ACC112 (cell line): ENCODE data around the gene NOTCH1.

ENCODE experiments used
- H2AFZ ChIP-seq: fragments of 200-600 bp; sonication (generic); one replicate; pipeline ENCODE4 v1.6.0; 2017; ENCODE audit warnings: antibody characterized with exemption, low read length; ENCODE audit not compliant: unreplicated experiment
- H3K27ac ChIP-seq: fragments of 200-600 bp; sonication (generic); 2 replicates; pipeline ENCODE4 v1.5.1; 2014; ENCODE audit warnings: low read depth, mild to moderate bottlenecking, antibody characterized with exemption, low read length, moderate library complexity
- H3K27me3 ChIP-seq: fragments of 200-600 bp; sonication (generic); 2 replicates; pipeline ENCODE4 v1.6.1; 2014; ENCODE audit warnings: mild to moderate bottlenecking, antibody characterized with exemption, low read length, moderate library complexity, mixed read lengths; ENCODE audit not compliant: insufficient read depth
- H3K36me3 ChIP-seq: fragments of 200-600 bp; sonication (generic); 2 replicates; pipeline ENCODE4 v1.6.1; 2016; ENCODE audit warnings: mild to moderate bottlenecking, antibody characterized with exemption, low read length, moderate library complexity, mixed read lengths; ENCODE audit not compliant: insufficient read depth
- H3K4me1 ChIP-seq: fragments of 200-600 bp; sonication (generic); one replicate; pipeline ENCODE4 v1.6.1; 2016; ENCODE audit warnings: low read length, mixed read lengths; ENCODE audit not compliant: insufficient read depth, unreplicated experiment, control insufficient read depth
- H3K4me3 ChIP-seq: fragments of 200-600 bp; sonication (generic); 2 replicates; pipeline ENCODE4 v1.5.1; 2014; ENCODE audit warnings: mild to moderate bottlenecking, low read depth, low read length
- H3K79me2 ChIP-seq: fragments of 200-600 bp; sonication (generic); one replicate; pipeline ENCODE4 v1.6.0; 2016; ENCODE audit warnings: low read length; ENCODE audit not compliant: control insufficient read depth, unreplicated experiment, insufficient read depth

Gene NOTCH1

DNA sequence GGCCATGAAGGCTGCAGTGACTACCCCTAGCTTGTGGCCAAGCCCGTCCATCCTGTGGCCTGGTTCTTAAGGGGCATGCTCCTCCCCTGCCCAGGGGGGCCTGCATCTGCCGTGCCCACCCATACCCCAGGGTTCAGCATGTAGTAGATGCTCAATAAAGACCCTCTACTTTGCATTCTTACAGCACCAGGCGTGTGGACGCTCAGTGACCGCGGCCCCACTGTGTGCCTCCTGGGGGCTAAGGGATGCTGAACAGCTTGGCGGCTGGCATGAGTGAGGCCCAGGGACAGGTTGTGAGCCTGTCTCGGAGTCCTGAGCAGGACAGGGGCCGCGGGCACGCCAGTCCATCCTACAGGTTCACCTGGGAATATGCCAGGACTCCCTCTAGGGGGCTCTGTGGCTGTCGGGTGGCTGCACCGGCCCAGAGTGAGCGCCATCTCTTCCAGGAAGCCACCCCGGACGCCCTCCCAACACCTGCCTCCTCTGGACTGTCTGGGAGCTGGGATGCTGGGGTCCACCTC is 9.1 kb downstream of the NOTCH1 start:
- no peak overlapping the region for H3K27ac ChIP-seq
- peaks cover 7% of the 10 kb centered on the region for H3K4me1 ChIP-seq
- peaks cover 5% of the 10 kb centered on the region for H3K79me2 ChIP-seq
- H3K36me3 ChIP-seq = no peaks in the 10 kb centered on the region
- H2AFZ ChIP-seq = no peak overlapping the region
- no peak overlapping the region for H3K4me3 ChIP-seq
- H3K27me3 ChIP-seq = no peaks in the 10 kb centered on the region

DNA sequence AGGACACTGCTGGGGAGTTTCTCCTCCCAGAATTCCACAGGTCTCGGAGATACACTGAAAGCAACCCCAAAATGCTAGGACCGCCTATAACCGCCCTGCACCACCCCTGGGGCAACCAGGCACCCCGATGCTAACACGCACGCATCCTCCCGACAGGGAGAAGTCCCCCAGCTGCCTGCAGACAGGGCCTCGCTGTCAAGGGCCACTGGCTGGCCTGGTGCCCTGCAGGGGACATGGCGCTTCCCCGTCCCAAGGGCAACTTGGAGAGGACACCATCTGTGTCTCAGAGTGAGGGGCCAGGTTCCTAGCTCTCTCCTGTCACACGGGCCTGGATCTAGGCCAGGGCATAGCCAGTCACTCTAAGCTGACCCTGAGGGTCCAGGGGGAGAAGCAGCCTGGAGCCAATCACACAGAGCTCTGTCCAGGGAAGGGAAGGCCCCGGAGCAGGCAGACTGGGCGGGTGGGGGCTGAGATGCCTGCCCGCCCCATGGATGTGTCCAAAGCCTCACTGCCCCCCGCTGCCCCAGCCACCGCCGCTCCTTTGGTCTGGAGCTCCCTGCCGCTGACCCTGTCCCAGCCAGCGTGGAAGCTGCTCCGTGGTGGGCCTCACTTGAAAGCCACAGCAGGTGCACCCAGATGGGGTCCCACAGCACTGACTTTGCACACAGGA is 9.7 kb downstream of the NOTCH1 start:
- no peak overlapping the region for H3K27ac ChIP-seq
- no peak overlapping the region for H3K4me3 ChIP-seq
- no peaks in the 10 kb centered on the region for H3K27me3 ChIP-seq
- H2AFZ ChIP-seq = no peak overlapping the region
- peaks cover 7% of the 10 kb centered on the region for H3K4me1 ChIP-seq
- peaks cover 5% of the 10 kb centered on the region for H3K79me2 ChIP-seq
- no peaks in the 10 kb centered on the region for H3K36me3 ChIP-seq

DNA sequence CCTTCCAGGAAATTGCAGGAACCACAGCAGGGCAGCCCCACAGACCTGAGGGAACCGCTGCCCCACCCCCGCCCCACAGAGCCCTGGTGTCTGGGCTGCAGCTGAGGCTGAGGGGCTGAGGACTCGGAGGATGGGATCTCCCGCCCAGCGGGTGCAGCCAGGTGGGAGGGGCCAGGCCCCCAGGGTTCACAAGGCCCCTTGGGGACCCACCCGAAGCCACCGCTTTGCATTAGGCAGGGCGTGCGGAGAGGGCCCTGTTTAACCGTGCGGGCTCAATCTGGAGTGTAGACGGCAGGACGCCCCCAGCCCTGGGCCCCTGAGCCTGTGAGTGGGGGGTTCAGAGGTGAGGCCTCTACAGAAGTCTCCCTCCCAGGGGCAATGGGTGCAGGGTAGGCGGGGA is 10.8 kb downstream of the NOTCH1 start:
- Histone ChIP-seq H3K4me1 (peaks cover 7% of the 10 kb centered on the region), H3K4me3 (no peak overlapping the region), H2AFZ (no peak overlapping the region), H3K36me3 (no peaks in the 10 kb centered on the region), H3K27me3 (no peaks in the 10 kb centered on the region), H3K79me2 (peaks cover 5% of the 10 kb centered on the region), H3K27ac (no peak overlapping the region)

DNA sequence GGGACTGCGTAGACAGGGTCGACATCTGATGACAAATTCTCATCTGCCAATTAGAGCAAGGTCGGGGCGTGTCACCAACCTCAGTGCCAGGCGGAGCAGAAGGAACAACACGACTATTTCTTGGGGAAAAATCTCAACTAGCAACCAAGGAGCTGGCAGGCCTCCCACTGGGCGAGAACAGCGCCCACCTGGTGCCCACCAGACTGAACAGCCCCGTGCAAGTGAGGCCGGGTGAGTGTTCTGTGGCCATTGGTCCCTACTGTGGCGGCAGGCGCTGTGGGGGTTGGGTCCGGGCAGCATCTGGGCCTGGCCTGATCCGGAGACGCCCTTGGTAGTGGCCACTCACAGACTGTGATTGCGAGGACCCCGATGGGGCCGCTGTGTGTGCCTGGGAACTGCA is 11.5 kb downstream of the NOTCH1 start:
- H3K79me2 ChIP-seq = peaks cover 5% of the 10 kb centered on the region
- H3K27ac ChIP-seq = no peak overlapping the region
- H3K27me3 ChIP-seq = no peaks in the 10 kb centered on the region
- peaks cover 7% of the 10 kb centered on the region for H3K4me1 ChIP-seq
- no peaks in the 10 kb centered on the region for H3K36me3 ChIP-seq
- H3K4me3 ChIP-seq = no peak overlapping the region
- no peak overlapping the region for H2AFZ ChIP-seq

DNA sequence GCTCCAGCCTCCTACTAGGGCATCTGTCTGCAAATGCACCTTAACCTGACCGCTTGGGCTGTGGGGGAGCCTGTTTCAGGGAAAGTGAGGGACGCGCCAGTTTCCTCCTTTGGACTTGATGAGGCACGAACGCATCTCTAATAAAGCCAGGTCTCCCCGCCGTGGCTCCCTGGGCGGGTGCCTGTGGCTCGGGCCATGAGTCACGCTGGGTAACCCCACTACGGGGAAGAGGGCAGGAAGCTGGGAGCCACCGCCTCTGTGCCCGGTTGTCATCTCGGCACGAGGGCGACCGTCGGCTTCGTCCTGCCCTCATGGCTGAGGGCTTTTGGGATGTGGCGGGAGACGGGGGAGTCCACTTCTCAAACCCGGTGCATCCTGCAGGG is 12.1 kb downstream of the NOTCH1 start:
- Histone ChIP-seq H3K36me3 (no peaks in the 10 kb centered on the region), H3K4me3 (no peak overlapping the region)

DNA sequence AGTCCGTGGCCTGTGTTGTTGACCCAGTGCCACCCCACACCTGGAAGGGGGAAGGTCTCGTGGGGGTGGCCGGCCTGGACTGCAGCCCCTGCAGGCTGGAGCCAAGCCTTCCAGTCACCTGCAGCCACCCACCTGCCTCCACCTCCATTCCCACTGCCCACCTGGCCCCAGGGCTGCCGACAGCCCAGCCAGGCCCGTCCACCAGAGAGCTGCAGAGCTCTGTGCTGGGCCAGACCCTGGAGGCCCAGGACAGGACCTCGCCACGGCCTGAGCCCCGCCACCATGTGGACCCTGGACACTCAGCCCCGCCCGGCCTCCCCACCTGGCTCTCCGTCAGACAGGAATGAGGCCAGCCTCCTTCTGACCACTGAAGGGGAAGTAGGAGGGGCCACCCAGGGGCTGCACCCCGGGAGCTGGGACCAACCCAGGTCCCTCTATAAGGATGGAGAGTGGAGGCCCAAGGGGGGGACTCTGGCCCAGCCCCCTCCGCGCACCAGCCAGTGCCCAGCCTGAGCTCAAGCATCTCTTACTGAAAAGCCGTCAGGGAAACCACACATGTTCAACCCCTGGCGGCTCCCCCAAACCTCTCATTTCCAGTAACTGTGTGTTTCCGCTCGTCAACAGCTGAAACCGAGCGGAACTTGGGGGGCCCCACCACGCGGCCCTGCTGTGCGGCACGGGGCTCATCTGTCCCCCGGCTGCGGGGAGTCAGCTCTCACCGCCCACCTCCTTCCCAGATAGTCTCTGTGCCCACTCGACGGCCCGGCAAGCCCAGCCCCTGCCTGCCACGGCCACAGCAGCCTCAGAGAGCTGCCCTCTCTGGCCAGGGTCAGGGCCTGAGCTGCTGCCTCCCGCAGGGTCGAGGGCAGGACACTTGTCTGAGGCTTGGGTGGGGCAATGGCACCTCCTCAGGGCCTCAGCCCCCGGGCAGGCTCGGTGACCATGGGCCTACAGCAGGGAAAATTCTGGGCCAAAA is 12.8 kb downstream of the NOTCH1 start:
- Histone ChIP-seq H3K27ac (no peak overlapping the region), H3K79me2 (peaks cover 5% of the 10 kb centered on the region), H2AFZ (no peak overlapping the region), H3K4me1 (peaks cover 5% of the 10 kb centered on the region), H3K27me3 (no peaks in the 10 kb centered on the region), H3K36me3 (no peaks in the 10 kb centered on the region), H3K4me3 (no peak overlapping the region)

More for the DNA sequence above, 12.1 kb downstream of the NOTCH1 start:
- H3K79me2 ChIP-seq = peaks cover 5% of the 10 kb centered on the region
- H3K27me3 ChIP-seq = no peaks in the 10 kb centered on the region
- H3K27ac ChIP-seq = no peak overlapping the region
- H3K4me1 ChIP-seq = peaks cover 7% of the 10 kb centered on the region
- H2AFZ ChIP-seq = no peak overlapping the region

DNA sequence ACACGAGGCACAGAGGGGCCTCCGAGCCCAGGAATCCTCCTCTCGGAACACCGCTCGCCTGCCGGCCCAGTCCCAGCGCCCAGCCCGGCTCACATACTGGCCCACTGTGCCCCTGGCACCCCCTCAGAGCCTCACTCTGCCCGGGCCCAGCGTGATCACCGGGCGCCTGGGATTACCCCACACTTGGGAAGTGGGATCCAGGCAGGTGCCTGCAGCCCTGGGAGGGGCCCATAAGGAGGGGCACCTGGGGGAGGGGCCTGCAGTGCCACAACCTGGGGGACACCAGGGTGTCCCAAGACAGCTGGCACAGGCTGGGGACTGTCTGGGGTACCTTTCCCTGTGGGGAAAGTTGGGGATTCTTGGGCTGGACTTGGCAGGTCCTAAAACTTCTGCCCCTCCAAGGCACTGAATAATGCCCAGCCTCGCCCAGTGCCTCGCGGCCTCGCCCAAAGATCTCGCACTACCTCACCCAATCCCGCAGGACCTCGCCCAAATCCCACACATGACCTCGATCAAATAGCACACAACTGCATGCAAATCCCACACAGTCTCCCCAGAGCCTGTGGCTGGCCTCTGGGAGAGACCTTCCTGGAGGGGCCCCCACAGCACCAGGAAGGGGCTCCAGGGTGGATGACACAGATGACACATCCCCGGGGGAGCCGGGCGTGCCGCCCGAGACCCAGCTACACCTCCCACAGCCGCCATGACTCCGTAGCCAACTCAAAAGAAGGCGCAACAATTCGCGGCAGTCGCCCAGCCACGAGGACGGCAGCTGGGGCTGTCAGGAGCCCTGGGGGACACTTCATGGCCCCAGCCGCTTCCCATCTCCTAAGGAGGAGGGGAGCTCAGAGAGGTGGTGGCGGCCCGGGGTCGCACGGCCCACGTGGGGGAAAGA is 13.7 kb downstream of the NOTCH1 start:
- peaks cover 4% of the 10 kb centered on the region for H3K4me1 ChIP-seq
- H3K4me3 ChIP-seq = no peak overlapping the region
- H3K36me3 ChIP-seq = no peaks in the 10 kb centered on the region
- H3K79me2 ChIP-seq = peaks cover 3% of the 10 kb centered on the region
- no peak overlapping the region for H3K27ac ChIP-seq
- no peak overlapping the region for H2AFZ ChIP-seq
- H3K27me3 ChIP-seq = no peaks in the 10 kb centered on the region

DNA sequence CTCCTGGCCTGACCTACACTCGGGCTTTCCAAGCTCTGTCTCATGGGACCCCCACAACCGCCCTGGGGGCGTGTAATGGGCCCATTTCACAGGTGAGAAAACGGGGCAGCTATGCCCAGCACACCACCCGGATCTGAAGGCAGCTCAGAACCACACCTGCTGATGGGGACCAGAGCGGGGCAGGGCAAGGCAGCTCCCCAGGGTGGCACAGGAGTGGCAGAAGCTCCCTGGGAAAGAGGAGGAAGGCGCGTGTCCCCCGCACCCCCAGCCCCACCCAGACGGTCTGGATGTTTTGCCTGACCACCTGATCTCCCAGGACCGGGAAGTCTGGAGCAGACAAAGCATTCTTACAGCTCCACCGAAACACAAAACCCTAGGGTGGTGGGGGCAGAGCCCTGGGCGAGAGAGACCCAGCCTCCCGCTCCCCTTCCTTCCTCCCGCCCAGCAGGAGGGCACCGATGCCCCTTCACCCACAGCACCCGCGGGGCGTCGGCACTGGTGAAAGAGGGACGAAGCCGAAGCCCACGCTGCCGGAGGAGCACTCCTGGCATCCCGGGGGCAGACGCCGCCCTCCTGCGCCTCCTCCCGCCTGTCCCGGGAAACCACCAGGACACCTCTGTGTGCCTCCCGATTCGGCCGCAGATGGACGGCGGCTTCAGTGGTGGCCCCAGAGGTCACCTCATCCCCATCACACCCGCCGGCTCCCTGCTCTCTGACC is 14.5 kb downstream of the NOTCH1 start:
- Histone ChIP-seq H3K79me2 (no peaks in the 10 kb centered on the region), H3K4me3 (no peak overlapping the region), H3K4me1 (peaks cover 4% of the 10 kb centered on the region), H2AFZ (no peak overlapping the region), H3K27me3 (no peaks in the 10 kb centered on the region), H3K36me3 (no peaks in the 10 kb centered on the region), H3K27ac (no peak overlapping the region)

DNA sequence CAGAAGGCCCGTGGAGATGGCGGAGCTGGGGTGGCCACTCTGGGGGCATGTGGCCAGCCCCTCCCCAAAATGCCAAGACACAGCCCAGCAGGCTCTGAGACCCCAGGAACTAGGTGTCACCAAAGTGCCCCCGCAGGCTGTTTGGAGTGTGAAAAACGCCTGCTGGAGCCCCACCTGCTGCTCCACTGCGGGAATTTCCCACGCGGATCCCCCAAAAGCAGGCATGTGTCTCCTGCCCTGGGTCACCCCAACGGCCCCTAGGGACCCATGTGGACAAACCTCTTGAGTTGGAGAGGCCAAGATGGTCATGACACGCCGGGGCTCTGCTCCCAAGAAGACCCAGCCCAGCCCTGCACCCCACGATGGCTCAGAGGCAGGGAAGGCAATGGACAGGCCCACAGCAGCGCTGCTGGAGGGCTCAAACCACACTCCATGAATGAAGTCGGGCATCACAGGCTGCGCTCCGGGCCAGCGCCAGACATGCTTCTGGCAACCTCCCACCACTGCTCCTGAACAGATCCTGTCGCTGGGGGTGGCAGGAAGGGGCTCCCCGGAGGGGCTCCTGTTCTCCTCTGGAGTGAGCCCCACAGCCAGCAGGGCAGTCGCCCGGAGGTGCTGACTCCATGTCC is 15.3 kb downstream of the NOTCH1 start:
- no peak overlapping the region for H3K27ac ChIP-seq

More for the DNA sequence above, 15.3 kb downstream of the NOTCH1 start:
- H2AFZ ChIP-seq = no peak overlapping the region
- H3K4me1 ChIP-seq = peaks cover 4% of the 10 kb centered on the region
- no peaks in the 10 kb centered on the region for H3K36me3 ChIP-seq
- H3K4me3 ChIP-seq = no peak overlapping the region
- H3K79me2 ChIP-seq = no peaks in the 10 kb centered on the region
- H3K27me3 ChIP-seq = no peaks in the 10 kb centered on the region
